Neural cell (in vitro differentiated cells): ENCODE measurements around the gene PRRT4. TPM values are rescaled to one million over a fixed set of nuclear protein-coding genes. Genes with fewer than 3 reads are reported as not detected.

Source experiments
- H2AFZ ChIP-seq: fragments of 200-600, 300-800 bp; sonication (generic), shearing (Covaris generic); 2 replicates; pipeline ENCODE4 v1.6.0; 2014; ENCODE audit warnings: low read depth, mild to moderate bottlenecking, antibody characterized with exemption, low read length, moderate library complexity
- H3F3A ChIP-seq: fragments of 200-600 bp; shearing (Covaris generic); 2 replicates; pipeline ENCODE4 v1.6.1; 2016; ENCODE audit warnings: mild to moderate bottlenecking, moderate library complexity, mixed read lengths, antibody characterized with exemption, low read length; ENCODE audit not compliant: insufficient read depth, poor library complexity, severe bottlenecking
- H3K27ac ChIP-seq: fragments of 200-600, 300-800 bp; sonication (generic), shearing (Covaris generic); 2 replicates; pipeline ENCODE4 v1.5.1; 2014; ENCODE audit warnings: mild to moderate bottlenecking, low read length, moderate library complexity
- H3K27me3 ChIP-seq: fragments of 300-800, 200-600 bp; sonication (generic), shearing (Covaris generic); 2 replicates; pipeline ENCODE4 v1.6.0; 2014; ENCODE audit warnings: mild to moderate bottlenecking, low read depth, low read length, moderate library complexity; ENCODE audit not compliant: insufficient read depth
- H3K36me3 ChIP-seq: fragments of 300-800, 200-600 bp; sonication (generic), shearing (Covaris generic); 2 replicates; pipeline ENCODE4 v1.5.1; 2014; ENCODE audit warnings: mild to moderate bottlenecking, antibody characterized with exemption, low read length, moderate library complexity; ENCODE audit not compliant: insufficient read depth
- H3K4me2 ChIP-seq: fragments of 300-800, 200-600 bp; sonication (generic), shearing (Covaris generic); 2 replicates; pipeline ENCODE4 v1.6.0; 2014; ENCODE audit warnings: mild to moderate bottlenecking, low read length
- H3K4me3 ChIP-seq: fragments of 300-800, 200-600 bp; sonication (generic), shearing (Covaris generic); 2 replicates; pipeline ENCODE4 v1.5.1; 2014; ENCODE audit warnings: mild to moderate bottlenecking, low read length, moderate library complexity
- H3K79me2 ChIP-seq: fragments of 200-600 bp; shearing (Covaris generic); replicated peaks from 2 replicates; pipeline ENCODE4 v1.6.0; 2014; ENCODE audit warnings: mild to moderate bottlenecking, low read length, moderate library complexity; ENCODE audit not compliant: insufficient read depth
- H3K9ac ChIP-seq: fragments of 300-800, 200-600 bp; sonication (generic), shearing (Covaris generic); 2 replicates; pipeline ENCODE4 v1.6.1; 2016; ENCODE audit warnings: mild to moderate bottlenecking, low read length, mixed read lengths
- H3K9me2 ChIP-seq: fragments of 200-600 bp; shearing (Covaris generic); 2 replicates; pipeline ENCODE4 v1.6.1; 2016; ENCODE audit warnings: mild to moderate bottlenecking, low read length, mixed read lengths; ENCODE audit not compliant: insufficient read depth
- H3K9me3 ChIP-seq: fragments of 200-600, 300-800 bp; sonication (generic), shearing (Covaris generic); 2 replicates; pipeline ENCODE4 v1.6.1; 2016; ENCODE audit warnings: mild to moderate bottlenecking, mixed run types, low read length, moderate library complexity, mixed read lengths
- H4K20me1 ChIP-seq: fragments of 200-600 bp; shearing (Covaris generic); 2 replicates; pipeline ENCODE4 v1.6.1; 2016; ENCODE audit warnings: mild to moderate bottlenecking, mixed run types; ENCODE audit not compliant: insufficient read depth
- EP300 ChIP-seq: fragments of 450-650 bp; conservative IDR thresholded peaks from 2 replicates; pipeline ENCODE4 v1.6.1; 2014; ENCODE audit warnings: antibody characterized with exemption, mild to moderate bottlenecking, moderate library complexity; ENCODE audit not compliant: poor library complexity, severe bottlenecking
- EZH2 ChIP-seq: fragments of 200-600, 300-800 bp; shearing (Covaris generic), sonication (generic); IDR thresholded peaks from 2 replicates; pipeline ENCODE4 v1.6.1; 2014; ENCODE audit warnings: antibody characterized with exemption, low read length, borderline replicate concordance, mild to moderate bottlenecking; ENCODE audit not compliant: insufficient read depth, poor library complexity, severe bottlenecking
- MXI1 ChIP-seq: fragments of 450-650 bp; conservative IDR thresholded peaks from 2 replicates; pipeline ENCODE4 v1.6.1; 2014; ENCODE audit warnings: antibody characterized with exemption, mild to moderate bottlenecking; ENCODE audit not compliant: poor library complexity, severe bottlenecking
- POLR2AphosphoS5 ChIP-seq: IDR thresholded peaks from 2 replicates; pipeline ENCODE4 v1.6.1; 2012
- RAD21 ChIP-seq: fragments of 450-650 bp; conservative IDR thresholded peaks from 2 replicates; pipeline ENCODE4 v1.6.1; 2014; ENCODE audit warnings: antibody characterized with exemption, mild to moderate bottlenecking, moderate library complexity
- SMC3 ChIP-seq: fragments of 450-650 bp; conservative IDR thresholded peaks from 2 replicates; pipeline ENCODE4 v1.6.1; 2014; ENCODE audit warnings: antibody characterized with exemption, mild to moderate bottlenecking, moderate library complexity; ENCODE audit not compliant: poor library complexity
- TAF1 ChIP-seq: IDR thresholded peaks from 2 replicates; pipeline ENCODE4 v1.6.1; 2012; ENCODE audit warnings: low read depth
- polyA plus RNA-seq: library from polyadenylated mRNA; depleted of rRNA; stranded (reverse); fragments of >200 nt; gene quantifications from 2 replicates; pipeline ENCODE4 v1.2.3, GENCODE V29; 2014
- TF ChIP-seq, protein P1 (sequence below): IDR thresholded peaks from 2 replicates; pipeline ENCODE4 v1.6.1; 2012; ENCODE audit warnings: borderline replicate concordance
- TF ChIP-seq, protein P2 (sequence below): fragments of 450-650 bp; IDR thresholded peaks from 2 replicates; pipeline ENCODE4 v1.5.1; 2014; ENCODE audit warnings: antibody characterized with exemption, mild to moderate bottlenecking, moderate library complexity; ENCODE audit not compliant: poor library complexity, severe bottlenecking

PRRT4 gene
- polyA plus RNA-seq, 1 donor from 2014 or later = 32.5 TPM

DNA sequence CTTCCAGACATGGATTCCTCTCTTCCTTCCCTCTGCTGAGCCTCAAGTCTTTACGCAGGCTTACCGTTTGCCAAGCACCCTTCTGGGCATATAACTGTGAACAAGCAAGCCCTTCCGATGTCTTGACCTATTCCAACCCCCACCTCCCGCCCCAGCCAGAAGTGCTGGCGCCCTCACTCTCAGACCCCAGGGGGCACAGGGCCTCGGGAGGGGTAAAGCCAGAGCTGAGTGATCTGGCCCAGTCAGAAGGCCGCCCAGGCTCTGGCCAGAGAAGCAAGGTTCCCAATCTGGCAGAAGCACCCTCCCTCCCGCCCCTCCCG, 1.2 kb downstream of the PRRT4 start:
- TF ChIP-seq MXI1 = no peak
- no peak for TF ChIP-seq POLR2AphosphoS5
- TF ChIP-seq TAF1 = no peak
- TF ChIP-seq SMC3 = no peak
- TF ChIP-seq RAD21 = no peak
- no peak for TF ChIP-seq EZH2
- TF ChIP-seq EP300 = no peak
- TF ChIP-seq, protein P1, sequence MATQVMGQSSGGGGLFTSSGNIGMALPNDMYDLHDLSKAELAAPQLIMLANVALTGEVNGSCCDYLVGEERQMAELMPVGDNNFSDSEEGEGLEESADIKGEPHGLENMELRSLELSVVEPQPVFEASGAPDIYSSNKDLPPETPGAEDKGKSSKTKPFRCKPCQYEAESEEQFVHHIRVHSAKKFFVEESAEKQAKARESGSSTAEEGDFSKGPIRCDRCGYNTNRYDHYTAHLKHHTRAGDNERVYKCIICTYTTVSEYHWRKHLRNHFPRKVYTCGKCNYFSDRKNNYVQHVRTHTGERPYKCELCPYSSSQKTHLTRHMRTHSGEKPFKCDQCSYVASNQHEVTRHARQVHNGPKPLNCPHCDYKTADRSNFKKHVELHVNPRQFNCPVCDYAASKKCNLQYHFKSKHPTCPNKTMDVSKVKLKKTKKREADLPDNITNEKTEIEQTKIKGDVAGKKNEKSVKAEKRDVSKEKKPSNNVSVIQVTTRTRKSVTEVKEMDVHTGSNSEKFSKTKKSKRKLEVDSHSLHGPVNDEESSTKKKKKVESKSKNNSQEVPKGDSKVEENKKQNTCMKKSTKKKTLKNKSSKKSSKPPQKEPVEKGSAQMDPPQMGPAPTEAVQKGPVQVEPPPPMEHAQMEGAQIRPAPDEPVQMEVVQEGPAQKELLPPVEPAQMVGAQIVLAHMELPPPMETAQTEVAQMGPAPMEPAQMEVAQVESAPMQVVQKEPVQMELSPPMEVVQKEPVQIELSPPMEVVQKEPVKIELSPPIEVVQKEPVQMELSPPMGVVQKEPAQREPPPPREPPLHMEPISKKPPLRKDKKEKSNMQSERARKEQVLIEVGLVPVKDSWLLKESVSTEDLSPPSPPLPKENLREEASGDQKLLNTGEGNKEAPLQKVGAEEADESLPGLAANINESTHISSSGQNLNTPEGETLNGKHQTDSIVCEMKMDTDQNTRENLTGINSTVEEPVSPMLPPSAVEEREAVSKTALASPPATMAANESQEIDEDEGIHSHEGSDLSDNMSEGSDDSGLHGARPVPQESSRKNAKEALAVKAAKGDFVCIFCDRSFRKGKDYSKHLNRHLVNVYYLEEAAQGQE = no peak
- TF ChIP-seq, protein P2, sequence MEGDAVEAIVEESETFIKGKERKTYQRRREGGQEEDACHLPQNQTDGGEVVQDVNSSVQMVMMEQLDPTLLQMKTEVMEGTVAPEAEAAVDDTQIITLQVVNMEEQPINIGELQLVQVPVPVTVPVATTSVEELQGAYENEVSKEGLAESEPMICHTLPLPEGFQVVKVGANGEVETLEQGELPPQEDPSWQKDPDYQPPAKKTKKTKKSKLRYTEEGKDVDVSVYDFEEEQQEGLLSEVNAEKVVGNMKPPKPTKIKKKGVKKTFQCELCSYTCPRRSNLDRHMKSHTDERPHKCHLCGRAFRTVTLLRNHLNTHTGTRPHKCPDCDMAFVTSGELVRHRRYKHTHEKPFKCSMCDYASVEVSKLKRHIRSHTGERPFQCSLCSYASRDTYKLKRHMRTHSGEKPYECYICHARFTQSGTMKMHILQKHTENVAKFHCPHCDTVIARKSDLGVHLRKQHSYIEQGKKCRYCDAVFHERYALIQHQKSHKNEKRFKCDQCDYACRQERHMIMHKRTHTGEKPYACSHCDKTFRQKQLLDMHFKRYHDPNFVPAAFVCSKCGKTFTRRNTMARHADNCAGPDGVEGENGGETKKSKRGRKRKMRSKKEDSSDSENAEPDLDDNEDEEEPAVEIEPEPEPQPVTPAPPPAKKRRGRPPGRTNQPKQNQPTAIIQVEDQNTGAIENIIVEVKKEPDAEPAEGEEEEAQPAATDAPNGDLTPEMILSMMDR = no peak
- H3K4me3 ChIP-seq = peak overlapping the region; percentile 92
- no peaks in the 10 kb centered on the region for H3F3A ChIP-seq
- peak overlapping the region; percentile 55 for H3K4me2 ChIP-seq
- no peak overlapping the region for H2AFZ ChIP-seq
- peaks cover 30% of the 10 kb centered on the region for H3K27me3 ChIP-seq
- no peaks in the 10 kb centered on the region for H4K20me1 ChIP-seq
- no peak overlapping the region for H3K27ac ChIP-seq
- H3K9me3 ChIP-seq = no peaks in the 10 kb centered on the region
- no peaks in the 10 kb centered on the region for H3K79me2 ChIP-seq
- peak overlapping the region; percentile 86 for H3K9ac ChIP-seq
- H3K36me3 ChIP-seq = no peaks in the 10 kb centered on the region
- no peaks in the 10 kb centered on the region for H3K9me2 ChIP-seq

DNA sequence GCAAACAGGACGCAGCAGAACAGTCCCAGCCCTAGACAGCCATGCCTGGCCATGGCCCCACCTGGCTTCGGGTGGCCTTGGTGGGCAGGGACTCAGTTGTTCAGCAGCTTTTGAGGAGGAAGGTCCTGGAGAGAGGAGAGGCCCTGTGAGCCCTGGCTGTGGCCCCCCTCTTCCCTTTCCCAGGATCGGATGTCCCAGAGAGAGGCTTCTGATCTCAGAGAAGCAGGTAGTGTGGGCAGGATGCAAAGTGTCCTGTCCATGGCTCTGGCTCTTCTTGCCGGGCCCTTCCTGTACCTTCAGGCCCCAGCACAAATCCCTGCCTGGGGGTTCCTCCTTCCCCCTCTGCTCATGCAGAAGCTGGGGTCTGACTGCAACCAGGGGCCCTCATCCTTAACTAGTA, 1.6 kb downstream of the PRRT4 start:
- Histone ChIP-seq H3K9ac (peak overlapping the region; percentile 86), H3K36me3 (no peaks in the 10 kb centered on the region), H3K27me3 (peaks cover 27% of the 10 kb centered on the region), H3F3A (no peaks in the 10 kb centered on the region), H3K4me3 (peak overlapping the region; percentile 92), H3K79me2 (no peaks in the 10 kb centered on the region), H4K20me1 (no peaks in the 10 kb centered on the region), H3K27ac (no peak overlapping the region), H2AFZ (no peak overlapping the region), H3K9me3 (no peaks in the 10 kb centered on the region), H3K9me2 (no peaks in the 10 kb centered on the region), H3K4me2 (peak overlapping the region; percentile 55)
- TF ChIP-seq, protein P2 = no peak
- no peak for TF ChIP-seq EP300
- no peak for TF ChIP-seq SMC3
- TF ChIP-seq RAD21 = no peak
